KMS-11 (cell line): ENCODE results near the gene SKI.

Experiments used
- H2AFZ ChIP-seq: fragments of 200-600 bp; sonication (generic); 2 replicates; pipeline ENCODE4 v1.6.1; 2016; ENCODE audit warnings: antibody characterized with exemption, mixed run types, low read depth
- H3K27ac ChIP-seq: fragments of 200-600 bp; sonication (generic); 2 replicates; pipeline ENCODE4 v1.6.1; 2016; ENCODE audit warnings: mild to moderate bottlenecking, mixed run types
- H3K27me3 ChIP-seq: fragments of 200-600 bp; sonication (generic); 2 replicates; pipeline ENCODE4 v1.6.1; 2017; ENCODE audit warnings: mild to moderate bottlenecking, low read depth, mixed run types, moderate library complexity; ENCODE audit not compliant: insufficient read depth
- H3K36me3 ChIP-seq: fragments of 200-600 bp; sonication (generic); 2 replicates; pipeline ENCODE4 v1.6.1; 2017; ENCODE audit warnings: mild to moderate bottlenecking, mixed run types; ENCODE audit not compliant: insufficient read depth
- H3K4me1 ChIP-seq: fragments of 200-600 bp; sonication (generic); 2 replicates; pipeline ENCODE4 v1.6.1; 2016; ENCODE audit warnings: mild to moderate bottlenecking, low read depth, mixed run types; ENCODE audit not compliant: poor library complexity, severe bottlenecking
- H3K4me2 ChIP-seq: fragments of 200-600 bp; sonication (generic); 2 replicates; pipeline ENCODE4 v1.7.0; 2016; ENCODE audit warnings: mild to moderate bottlenecking, mixed run types
- H3K4me3 ChIP-seq: fragments of 200-600 bp; sonication (generic); IDR thresholded peaks from 2 replicates; pipeline ENCODE4 v1.6.1; 2017; ENCODE audit warnings: low read depth, low read length, mixed read lengths; ENCODE audit not compliant: insufficient read depth
- H3K79me2 ChIP-seq: fragments of 200-600 bp; sonication (generic); 2 replicates; pipeline ENCODE4 v1.6.1; 2016; ENCODE audit warnings: low read depth, mixed run types; ENCODE audit not compliant: insufficient read depth
- H3K9ac ChIP-seq: fragments of 200-600 bp; sonication (generic); 2 replicates; pipeline ENCODE4 v1.6.1; 2016; ENCODE audit warnings: mild to moderate bottlenecking, mixed run types
- H4K20me1 ChIP-seq: fragments of 200-600 bp; sonication (generic); 2 replicates; pipeline ENCODE4 v1.6.1; 2016; ENCODE audit warnings: mild to moderate bottlenecking, mixed run types; ENCODE audit not compliant: insufficient read depth
- TF ChIP-seq, protein P1 (sequence below): fragments of 200-600 bp; sonication (generic); conservative IDR thresholded peaks from 2 replicates; pipeline ENCODE4 v1.6.1; 2017; ENCODE audit warnings: low read depth, mild to moderate bottlenecking, antibody characterized with exemption, low read length, moderate library complexity, mixed read lengths

The SKI gene

DNA sequence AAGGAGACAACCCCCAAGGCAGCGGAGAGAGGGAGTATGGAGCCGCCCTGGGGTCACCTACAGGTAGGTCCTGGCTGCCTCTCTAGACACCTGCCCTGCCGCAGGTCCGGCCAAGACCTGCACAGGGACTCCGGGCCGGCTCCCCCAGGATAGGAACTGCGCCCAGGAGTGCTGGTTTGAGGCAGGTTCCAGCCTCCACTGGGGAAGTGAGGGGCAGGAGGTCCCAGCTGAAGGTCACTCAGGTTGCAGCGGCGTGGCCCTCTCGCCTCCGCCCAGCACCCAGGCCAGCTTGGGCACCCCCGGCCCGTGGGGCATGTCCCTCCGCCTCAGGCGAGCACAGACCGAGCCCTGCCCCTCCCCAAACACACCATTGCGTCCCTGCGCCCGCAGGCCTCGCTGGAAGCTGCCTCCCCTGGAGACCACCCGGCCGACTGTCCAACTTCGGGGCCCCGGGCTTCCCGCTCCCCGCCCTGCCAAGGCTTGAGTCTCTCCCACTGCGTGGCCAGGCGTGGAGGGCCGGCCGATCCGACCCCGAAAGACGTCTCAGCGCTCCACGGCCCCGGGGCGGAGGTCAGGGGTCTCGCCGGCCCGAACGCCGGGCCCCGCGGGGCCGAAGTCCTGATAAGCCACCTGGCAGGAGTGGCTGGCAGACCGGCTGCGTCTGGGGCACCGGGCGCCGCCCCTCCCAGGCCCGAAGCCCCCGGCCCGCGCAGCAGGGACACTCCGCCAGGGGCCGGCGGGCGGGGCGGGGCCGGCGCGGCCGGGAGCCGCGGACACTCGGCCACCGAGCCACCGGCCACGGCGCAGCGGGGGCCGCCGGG is 1.4 kb upstream of the SKI start:
- Histone ChIP-seq H4K20me1 (no peaks in the 10 kb centered on the region), H3K4me3 (no peak overlapping the region), H3K36me3 (no peaks in the 10 kb centered on the region), H3K4me1 (no peaks in the 10 kb centered on the region), H2AFZ (no peak overlapping the region), H3K9ac (no peak overlapping the region; the same call in 1 of the 2 replicates), H3K4me2 (no peak overlapping the region), H3K27me3 (peaks cover 42% of the 10 kb centered on the region; the same call in 1 of the 2 replicates), H3K79me2 (no peaks in the 10 kb centered on the region), H3K27ac (no peak overlapping the region)
- TF ChIP-seq, protein P1, sequence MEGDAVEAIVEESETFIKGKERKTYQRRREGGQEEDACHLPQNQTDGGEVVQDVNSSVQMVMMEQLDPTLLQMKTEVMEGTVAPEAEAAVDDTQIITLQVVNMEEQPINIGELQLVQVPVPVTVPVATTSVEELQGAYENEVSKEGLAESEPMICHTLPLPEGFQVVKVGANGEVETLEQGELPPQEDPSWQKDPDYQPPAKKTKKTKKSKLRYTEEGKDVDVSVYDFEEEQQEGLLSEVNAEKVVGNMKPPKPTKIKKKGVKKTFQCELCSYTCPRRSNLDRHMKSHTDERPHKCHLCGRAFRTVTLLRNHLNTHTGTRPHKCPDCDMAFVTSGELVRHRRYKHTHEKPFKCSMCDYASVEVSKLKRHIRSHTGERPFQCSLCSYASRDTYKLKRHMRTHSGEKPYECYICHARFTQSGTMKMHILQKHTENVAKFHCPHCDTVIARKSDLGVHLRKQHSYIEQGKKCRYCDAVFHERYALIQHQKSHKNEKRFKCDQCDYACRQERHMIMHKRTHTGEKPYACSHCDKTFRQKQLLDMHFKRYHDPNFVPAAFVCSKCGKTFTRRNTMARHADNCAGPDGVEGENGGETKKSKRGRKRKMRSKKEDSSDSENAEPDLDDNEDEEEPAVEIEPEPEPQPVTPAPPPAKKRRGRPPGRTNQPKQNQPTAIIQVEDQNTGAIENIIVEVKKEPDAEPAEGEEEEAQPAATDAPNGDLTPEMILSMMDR: no peak

DNA sequence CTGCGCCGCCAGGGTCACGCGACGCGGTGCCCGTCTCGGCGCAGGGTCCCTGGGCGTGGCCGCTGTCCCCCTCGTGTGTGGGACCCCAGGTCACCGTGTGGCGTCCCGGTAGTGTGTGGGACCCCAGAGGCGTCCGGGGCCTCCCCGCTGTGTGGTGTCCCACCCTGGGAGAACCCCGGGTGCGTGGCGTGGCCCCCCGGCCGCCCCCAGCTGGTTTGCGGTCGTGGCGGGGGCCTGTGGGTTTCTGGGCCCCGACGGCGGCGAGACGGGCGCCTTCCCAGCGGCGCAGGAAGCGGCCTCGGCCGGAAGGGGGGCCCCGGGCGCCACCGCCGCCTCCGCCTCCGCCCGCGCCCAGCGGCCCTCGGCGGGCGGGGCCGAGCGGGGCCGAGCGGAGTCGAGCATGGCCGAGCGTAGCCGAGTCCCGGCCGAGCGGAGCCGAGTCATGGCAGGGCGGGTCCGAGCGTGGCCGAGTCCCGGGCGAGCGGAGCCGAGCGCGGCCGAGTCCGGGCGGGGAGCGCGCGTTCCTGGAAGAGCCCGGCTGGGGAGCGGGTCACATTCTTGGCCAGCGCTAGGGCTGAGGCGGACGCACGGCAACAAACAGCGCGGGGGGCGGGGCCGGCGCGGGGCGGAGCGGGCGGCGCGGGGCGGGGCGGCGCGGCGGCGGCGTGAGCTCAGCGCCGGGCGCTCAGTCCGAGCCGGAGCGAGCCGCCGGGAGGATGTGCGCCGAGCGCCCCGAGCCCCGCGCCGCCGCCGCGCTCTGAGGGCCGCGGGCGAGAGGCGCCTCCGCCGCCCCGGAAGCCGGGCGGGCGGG is 568 bp upstream of the SKI start:
- H3K27ac ChIP-seq: no peak overlapping the region
- H3K79me2 ChIP-seq: no peaks in the 10 kb centered on the region
- no peak overlapping the region for H3K4me2 ChIP-seq
- peaks cover 46% of the 10 kb centered on the region; the same call in 1 of the 2 replicates for H3K27me3 ChIP-seq
- H2AFZ ChIP-seq: peak overlapping the region; percentile 69; the same call in 1 of the 2 replicates
- H3K4me1 ChIP-seq: no peaks in the 10 kb centered on the region
- no peak overlapping the region for H3K4me3 ChIP-seq
- no peaks in the 10 kb centered on the region for H3K36me3 ChIP-seq
- TF ChIP-seq, protein P1: no peak
- H4K20me1 ChIP-seq: no peaks in the 10 kb centered on the region
- H3K9ac ChIP-seq: peak overlapping the region; percentile 35; the same call in 1 of the 2 replicates

DNA sequence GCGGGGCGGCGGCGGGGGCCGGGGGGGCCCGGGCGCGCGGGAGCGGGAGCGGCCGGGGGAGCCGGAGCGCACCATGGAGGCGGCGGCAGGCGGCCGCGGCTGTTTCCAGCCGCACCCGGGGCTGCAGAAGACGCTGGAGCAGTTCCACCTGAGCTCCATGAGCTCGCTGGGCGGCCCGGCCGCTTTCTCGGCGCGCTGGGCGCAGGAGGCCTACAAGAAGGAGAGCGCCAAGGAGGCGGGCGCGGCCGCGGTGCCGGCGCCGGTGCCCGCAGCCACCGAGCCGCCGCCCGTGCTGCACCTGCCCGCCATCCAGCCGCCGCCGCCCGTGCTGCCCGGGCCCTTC is 546 bp downstream of the SKI start:
- Histone ChIP-seq H3K79me2 (no peaks in the 10 kb centered on the region), H3K4me3 (no peak overlapping the region), H3K27me3 (peaks cover 40% of the 10 kb centered on the region; the same call in 1 of the 2 replicates), H3K4me1 (no peaks in the 10 kb centered on the region), H3K4me2 (no peak overlapping the region), H3K9ac (no peak overlapping the region), H3K36me3 (no peaks in the 10 kb centered on the region), H4K20me1 (no peaks in the 10 kb centered on the region), H3K27ac (no peak overlapping the region), H2AFZ (no peak overlapping the region)
- TF ChIP-seq, protein P1: no peak

DNA sequence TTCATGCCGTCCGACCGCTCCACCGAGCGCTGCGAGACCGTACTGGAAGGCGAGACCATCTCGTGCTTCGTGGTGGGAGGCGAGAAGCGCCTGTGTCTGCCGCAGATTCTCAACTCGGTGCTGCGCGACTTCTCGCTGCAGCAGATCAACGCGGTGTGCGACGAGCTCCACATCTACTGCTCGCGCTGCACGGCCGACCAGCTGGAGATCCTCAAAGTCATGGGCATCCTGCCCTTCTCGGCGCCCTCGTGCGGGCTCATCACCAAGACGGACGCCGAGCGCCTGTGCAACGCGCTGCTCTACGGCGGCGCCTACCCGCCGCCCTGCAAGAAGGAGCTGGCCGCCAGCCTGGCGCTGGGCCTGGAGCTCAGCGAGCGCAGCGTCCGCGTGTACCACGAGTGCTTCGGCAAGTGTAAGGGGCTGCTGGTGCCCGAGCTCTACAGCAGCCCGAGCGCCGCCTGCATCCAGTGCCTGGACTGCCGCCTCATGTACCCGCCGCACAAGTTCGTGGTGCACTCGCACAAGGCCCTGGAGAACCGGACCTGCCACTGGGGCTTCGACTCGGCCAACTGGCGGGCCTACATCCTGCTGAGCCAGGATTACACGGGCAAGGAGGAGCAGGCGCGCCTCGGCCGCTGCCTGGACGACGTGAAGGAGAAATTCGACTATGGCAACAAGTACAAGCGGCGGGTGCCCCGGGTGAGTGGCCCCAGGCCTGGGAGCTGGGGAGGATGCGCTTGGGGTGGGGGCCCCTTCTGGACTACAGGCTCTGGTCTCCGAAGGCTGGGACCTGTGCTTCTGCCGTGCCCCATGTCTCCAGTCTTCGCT is 1.1 kb downstream of the SKI start:
- H3K27ac ChIP-seq: no peak overlapping the region
- H4K20me1 ChIP-seq: no peaks in the 10 kb centered on the region

More for the DNA sequence above, 1.1 kb downstream of the SKI start:
- Histone ChIP-seq H2AFZ (no peak overlapping the region), H3K4me2 (no peak overlapping the region), H3K79me2 (no peaks in the 10 kb centered on the region), H3K4me3 (no peak overlapping the region), H3K9ac (no peak overlapping the region), H3K36me3 (no peaks in the 10 kb centered on the region), H3K27me3 (peaks cover 34% of the 10 kb centered on the region; the same call in 1 of the 2 replicates), H3K4me1 (no peaks in the 10 kb centered on the region)
- TF ChIP-seq, protein P1: no peak
